HEK293T (cell line): Measurements from ENCODE around the gene TFEB.

ENCODE experiments used
- ARNT ChIP-seq: fragments of 450-650 bp; IDR thresholded peaks from 2 replicates; pipeline ENCODE4 v1.6.1; 2017; ENCODE audit warnings: mild to moderate bottlenecking
- BHLHE40 ChIP-seq: fragments of 450-650 bp; IDR thresholded peaks from 2 replicates; pipeline ENCODE4 v1.6.1; 2016; ENCODE audit warnings: mild to moderate bottlenecking, moderate library complexity, borderline replicate concordance
- ELF4 ChIP-seq: fragments of 450-650 bp; IDR thresholded peaks from 2 replicates; pipeline ENCODE4 v1.6.1; 2017; ENCODE audit warnings: antibody characterized with exemption
- FOXA1 ChIP-seq: fragments of 450-650 bp; IDR thresholded peaks from 2 replicates; pipeline ENCODE4 v1.6.1; 2016; ENCODE audit warnings: mild to moderate bottlenecking
- FOXK2 ChIP-seq: fragments of 450-650 bp; IDR thresholded peaks from 2 replicates; pipeline ENCODE4 v1.6.1; 2016; ENCODE audit warnings: mild to moderate bottlenecking
- LEF1 ChIP-seq: fragments of 450-650 bp; IDR thresholded peaks from 2 replicates; pipeline ENCODE4 v1.6.1; 2017; ENCODE audit warnings: mild to moderate bottlenecking, borderline replicate concordance
- PKNOX1 ChIP-seq: fragments of 450-650 bp; IDR thresholded peaks from 2 replicates; pipeline ENCODE4 v1.6.1; 2016
- SUZ12 ChIP-seq: fragments of 450-650 bp; IDR thresholded peaks from 2 replicates; pipeline ENCODE4 v1.6.1; 2016; ENCODE audit warnings: mild to moderate bottlenecking
- ZNF384 ChIP-seq: fragments of 450-650 bp; IDR thresholded peaks from 2 replicates; pipeline ENCODE4 v1.6.1; 2016

- TF ChIP-seq FOXK2, result no peak
- TF ChIP-seq ARNT, result no peak
- no peak for TF ChIP-seq SUZ12
- no peak for TF ChIP-seq LEF1
- no peak for TF ChIP-seq ZNF384
- no peak for TF ChIP-seq ELF4
- no peak for TF ChIP-seq FOXA1
- no peak for TF ChIP-seq PKNOX1
- TF ChIP-seq BHLHE40, result no peak
Observed at GRCh38 chr6:41768545-41769308, 33.3 kb upstream of the TFEB start.
